IPS-11a (cell line): ENCODE data around the gene LEFTY1.

Experiments used
- H3K4me3 ChIP-seq: one replicate; pipeline ENCODE4 v1.5.1; 2013; ENCODE audit warnings: low read depth, low read length, control low read depth

Gene LEFTY1

GRCh38 chr1:225889743-225890142 is 797 bp upstream of the LEFTY1 start:
- H3K4me3 ChIP-seq: no peak overlapping the region

GRCh38 chr1:225888289-225888897 is 553 bp downstream of the LEFTY1 start:
- peak overlapping the region; percentile 27 for H3K4me3 ChIP-seq

- H3K4me3 ChIP-seq: peak overlapping the region; percentile 8
Observed at GRCh38 chr1:225887554-225888288, 1.2 kb downstream of the LEFTY1 start.

GRCh38 chr1:225887030-225887314 is 2.0 kb downstream of the LEFTY1 start:
- H3K4me3 ChIP-seq: no peak overlapping the region

GRCh38 chr1:225886159-225887029 is 2.6 kb downstream of the LEFTY1 start:
- no peak overlapping the region for H3K4me3 ChIP-seq

DNA sequence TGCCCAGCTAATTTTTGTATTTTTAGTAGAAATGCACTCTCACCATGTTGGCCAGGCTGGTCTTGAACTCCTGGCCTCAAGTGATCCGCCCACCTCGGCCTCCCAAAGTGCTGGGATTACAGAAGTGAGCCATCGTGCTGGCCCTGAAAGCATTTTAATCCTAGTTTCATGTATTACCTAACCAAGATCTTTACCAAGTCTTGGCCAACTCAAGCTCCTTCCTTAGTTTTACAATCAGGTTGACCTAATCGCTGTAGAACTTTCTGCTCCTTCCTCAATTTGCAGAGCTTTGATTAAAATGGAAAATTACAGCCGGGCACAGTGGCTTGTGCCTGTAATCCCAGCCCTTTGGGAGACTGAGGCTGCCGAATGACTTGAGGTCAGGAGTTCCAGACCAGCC is 3.6 kb downstream of the LEFTY1 start:
- no peak overlapping the region for H3K4me3 ChIP-seq

GRCh38 chr1:225883616-225884265 is 5.2 kb downstream of the LEFTY1 start:
- H3K4me3 ChIP-seq: no peak overlapping the region

DNA sequence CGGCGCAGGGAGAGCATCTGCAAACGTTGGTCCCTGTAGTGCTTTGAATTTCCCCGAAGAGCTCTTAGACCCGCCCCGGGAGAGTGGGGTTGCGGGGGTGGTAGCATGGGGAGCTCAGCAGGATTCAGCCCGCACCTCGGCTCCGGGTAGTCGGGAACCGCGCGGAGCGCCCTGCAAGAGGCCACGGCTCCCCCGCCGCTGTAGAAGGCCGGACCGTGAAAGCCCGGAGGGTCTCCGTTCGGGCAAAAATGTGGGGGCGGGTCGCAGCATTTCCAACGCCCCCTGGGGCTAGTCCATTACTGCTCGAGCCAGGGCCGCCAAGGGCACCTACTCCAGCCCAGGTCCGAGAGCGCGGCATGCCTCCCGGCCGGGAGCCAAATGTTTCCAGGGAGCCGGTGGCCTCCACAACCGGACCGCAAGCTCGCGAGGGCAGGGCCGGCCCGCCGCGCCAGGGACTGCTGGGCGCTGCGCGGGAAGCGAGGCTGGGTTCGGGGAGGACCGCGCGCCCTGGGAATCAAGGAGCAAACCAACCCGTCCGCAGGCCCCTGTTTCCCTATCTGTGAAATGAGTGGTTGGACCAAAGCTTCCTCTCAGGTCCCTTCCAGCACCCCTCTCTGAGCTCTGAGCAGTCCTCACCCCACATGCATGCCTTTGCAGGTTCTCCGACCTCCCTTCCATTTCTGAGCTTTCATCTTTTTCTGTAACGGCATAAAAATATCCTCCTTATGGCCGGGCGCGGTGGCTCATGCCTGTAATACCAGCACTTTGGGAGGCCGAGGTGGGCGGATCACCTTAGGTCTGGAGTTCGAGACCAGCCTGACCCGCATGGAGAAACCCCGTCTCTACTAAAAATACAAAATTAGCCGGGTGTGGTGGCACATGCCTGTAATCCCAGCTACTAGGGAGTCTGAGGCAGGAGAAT is 6.0 kb downstream of the LEFTY1 start:
- H3K4me3 ChIP-seq: peak overlapping the region; percentile 79

- peak within 1 kb of the TSS; percentile 79 for H3K4me3 ChIP-seq
Observed at GRCh38 chr1:225881959-225882693, 6.8 kb downstream of the LEFTY1 start, which contains the start of gene TMEM63A. TMEM63A (minus strand) TSS chr1:225882380; CDS start chr1:225877580, 4,800 bp downstream.

DNA sequence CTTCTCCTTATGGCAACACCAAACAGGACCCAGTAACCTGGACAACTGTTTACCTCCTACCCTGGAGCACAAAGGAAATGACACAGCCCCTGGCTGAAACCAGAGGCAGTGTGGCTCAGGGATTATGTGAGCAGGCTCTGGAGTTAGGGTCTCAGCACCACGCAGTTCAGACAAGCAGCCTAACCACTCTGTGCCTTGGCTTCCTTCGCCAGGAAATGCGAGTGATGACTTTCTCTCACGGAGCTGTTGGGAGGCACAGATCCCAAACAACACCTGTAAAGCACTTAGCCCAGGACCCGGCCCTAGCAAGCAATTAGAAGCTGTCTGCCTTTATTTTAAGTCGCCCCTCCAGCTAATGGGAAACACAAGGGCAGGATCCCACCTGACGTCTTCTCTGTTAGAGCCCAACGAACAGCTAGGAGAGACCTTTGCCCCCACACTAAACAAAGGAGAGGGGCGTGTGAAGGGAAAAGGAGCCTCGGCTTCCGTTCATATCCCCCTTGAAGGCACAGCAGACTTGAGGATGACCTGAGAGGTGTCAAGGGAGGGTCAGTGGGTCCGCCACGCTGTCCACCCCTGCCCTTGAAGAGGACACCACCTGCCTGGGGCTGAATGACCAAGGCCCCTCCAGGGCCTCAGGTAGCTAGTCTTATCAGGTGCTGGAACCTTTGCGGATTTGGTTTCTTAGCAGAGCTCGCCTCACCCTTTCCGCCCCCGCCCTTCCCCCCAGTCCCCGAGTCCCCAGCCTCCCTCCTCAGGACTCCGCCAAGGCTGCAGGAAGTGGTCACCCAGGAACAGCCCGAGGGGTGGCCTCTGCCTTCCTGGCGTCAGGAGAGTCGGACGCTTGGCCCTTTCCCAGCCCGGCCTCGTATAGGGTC is 7.6 kb downstream of the LEFTY1 start:
- peak overlapping the region; percentile 79 for H3K4me3 ChIP-seq

GRCh38 chr1:225880636-225881035 is 8.3 kb downstream of the LEFTY1 start:
- H3K4me3 ChIP-seq: peak overlapping the region; percentile 17

DNA sequence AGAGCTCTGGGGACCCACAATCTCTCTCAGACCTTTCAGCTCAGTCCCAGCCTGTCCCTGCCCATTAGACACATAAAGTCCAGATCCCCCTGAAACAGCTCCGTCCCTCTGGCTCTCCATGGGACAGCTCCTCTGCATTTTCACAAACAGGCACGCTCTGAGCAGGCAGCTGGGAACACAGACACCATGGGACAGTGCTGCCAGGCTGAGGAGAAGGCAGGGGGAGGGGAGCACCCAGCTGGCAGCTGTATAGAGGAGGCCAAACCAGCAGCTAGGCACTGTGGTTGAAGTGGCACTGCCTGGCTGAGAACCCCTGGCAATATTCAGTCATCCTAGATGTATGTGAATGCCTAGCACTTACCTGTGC is 8.7 kb downstream of the LEFTY1 start:
- peak overlapping the region; percentile 17 for H3K4me3 ChIP-seq

DNA sequence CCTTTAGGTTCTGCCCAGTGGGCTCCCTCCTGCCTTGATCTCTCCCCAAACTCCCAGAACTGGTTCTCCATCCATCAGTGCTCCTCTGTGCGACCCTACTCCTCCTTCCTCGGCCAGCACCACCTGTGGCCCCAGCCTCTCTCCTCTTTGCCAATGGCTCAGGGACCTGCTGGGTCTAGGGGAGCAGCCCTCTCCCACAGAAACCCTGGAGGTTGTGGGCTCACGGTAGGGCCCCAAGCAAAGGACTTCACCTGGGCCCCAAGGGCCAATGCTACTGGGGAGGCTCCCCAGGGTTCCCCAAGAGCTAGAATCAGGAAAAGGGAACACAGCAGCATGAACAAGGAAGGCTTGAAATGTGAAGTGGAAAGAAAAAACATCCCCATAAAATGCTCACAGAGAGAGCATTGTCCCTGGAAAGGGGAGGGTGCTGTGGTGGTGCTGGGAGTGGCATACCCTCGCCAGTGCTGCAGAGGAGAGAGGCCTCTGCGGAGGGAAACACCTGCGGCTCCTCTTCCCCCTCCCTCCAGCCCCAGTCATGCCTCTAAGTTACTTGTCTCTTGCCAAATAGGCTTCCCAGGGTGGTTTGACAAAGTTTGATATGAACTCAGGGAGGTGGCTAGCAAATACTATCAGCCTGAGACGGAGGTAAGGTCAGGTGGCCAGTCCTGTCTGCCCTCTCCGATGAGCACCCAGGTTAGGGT is 9.3 kb downstream of the LEFTY1 start:
- peak overlapping the region; percentile 4 for H3K4me3 ChIP-seq

DNA sequence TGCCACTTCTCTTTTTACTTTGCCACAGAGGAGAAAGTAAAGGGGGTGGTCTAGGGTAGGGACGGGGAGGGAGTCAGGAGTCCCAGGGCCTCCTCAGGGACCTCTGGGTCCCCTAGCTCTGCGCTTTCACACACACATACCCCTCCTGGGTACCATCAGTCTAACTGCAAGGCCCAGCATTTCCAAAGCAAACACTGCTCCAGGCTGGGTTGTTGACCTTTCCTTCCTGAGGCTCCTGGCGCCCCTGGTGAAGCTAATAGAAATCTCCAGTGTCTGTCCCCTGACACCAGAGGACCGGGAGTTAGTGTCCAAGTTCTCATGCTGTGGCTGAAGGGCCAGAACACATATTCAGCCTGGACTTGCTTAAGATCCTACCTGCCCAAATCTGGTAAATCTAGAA is 10.7 kb downstream of the LEFTY1 start:
- H3K4me3 ChIP-seq: no peak overlapping the region

DNA sequence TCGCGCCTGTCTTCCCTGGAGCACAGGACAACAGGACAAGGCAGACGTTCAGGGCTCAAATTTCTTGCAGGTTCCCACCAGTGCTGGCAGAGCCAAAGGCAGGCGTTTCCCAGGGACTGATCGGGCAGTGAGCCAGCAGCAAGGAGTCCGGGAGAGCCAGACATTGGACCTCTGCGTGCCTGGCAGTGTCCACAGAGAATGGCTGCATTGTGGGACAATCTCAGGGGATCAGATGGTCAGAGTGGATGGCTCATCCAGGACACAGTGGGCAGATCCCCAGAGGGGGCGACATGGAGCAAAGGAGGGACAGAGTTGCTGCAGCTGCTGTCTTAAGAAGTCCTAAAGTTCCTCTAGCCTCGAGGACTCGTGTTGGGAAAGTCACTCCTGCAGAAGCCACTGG is 11.4 kb downstream of the LEFTY1 start:
- no peak overlapping the region for H3K4me3 ChIP-seq

GRCh38 chr1:225876900-225877510 is 11.9 kb downstream of the LEFTY1 start:
- H3K4me3 ChIP-seq: no peak overlapping the region

GRCh38 chr1:225875044-225875815 is 13.7 kb downstream of the LEFTY1 start:
- H3K4me3 ChIP-seq: no peak overlapping the region
